IMR-90 (cell line): ENCODE results near the gene TM9SF4.

Experiments used
- CEBPB ChIP-seq: IDR thresholded peaks from 2 replicates; pipeline ENCODE4 v1.6.1; 2012; ENCODE audit warnings: low read depth, low read length, improper control_type of control experiment
- CHD1 ChIP-seq: IDR thresholded peaks from 2 replicates; pipeline ENCODE4 v1.6.1; 2012; ENCODE audit warnings: low read depth, low read length, improper control_type of control experiment
- MAZ ChIP-seq: IDR thresholded peaks from 2 replicates; pipeline ENCODE4 v1.6.1; 2012; ENCODE audit warnings: low read depth, mild to moderate bottlenecking, low read length, improper control_type of control experiment, moderate library complexity, borderline replicate concordance
- NFE2L2 ChIP-seq: fragments of 150-350 bp; IDR thresholded peaks from 2 replicates; pipeline ENCODE4 v1.6.1; 2016; ENCODE audit warnings: low read depth, mild to moderate bottlenecking, low read length
- POLR2A ChIP-seq: IDR thresholded peaks from 2 replicates; pipeline ENCODE4 v1.6.1; 2012; ENCODE audit warnings: mild to moderate bottlenecking, low read depth, low read length
- RAD21 ChIP-seq: IDR thresholded peaks from 2 replicates; pipeline ENCODE4 v1.6.1; 2012; ENCODE audit warnings: low read length, improper control_type of control experiment
- RCOR1 ChIP-seq: IDR thresholded peaks from 2 replicates; pipeline ENCODE4 v1.6.1; 2012; ENCODE audit warnings: mild to moderate bottlenecking, low read length, improper control_type of control experiment; ENCODE audit not compliant: insufficient replicate concordance
- RFX5 ChIP-seq: IDR thresholded peaks from 2 replicates; pipeline ENCODE4 v1.8.0; 2012; ENCODE audit warnings: low read depth, mild to moderate bottlenecking, low read length, moderate library complexity
- SMC3 ChIP-seq: fragments of 150-350 bp; IDR thresholded peaks from 2 replicates; pipeline ENCODE4 v1.6.1; 2016; ENCODE audit warnings: low read depth, mild to moderate bottlenecking, antibody characterized with exemption, low read length, moderate library complexity
- TF ChIP-seq, protein P1 (sequence below): conservative IDR thresholded peaks from 2 replicates; pipeline ENCODE4 v1.5.1; 2012; ENCODE audit warnings: mild to moderate bottlenecking, low read depth, low read length, improper control_type of control experiment

GRCh38 chr20:32089637-32090362 is 19.7 kb upstream of the TM9SF4 start:
- TF ChIP-seq, protein P1, sequence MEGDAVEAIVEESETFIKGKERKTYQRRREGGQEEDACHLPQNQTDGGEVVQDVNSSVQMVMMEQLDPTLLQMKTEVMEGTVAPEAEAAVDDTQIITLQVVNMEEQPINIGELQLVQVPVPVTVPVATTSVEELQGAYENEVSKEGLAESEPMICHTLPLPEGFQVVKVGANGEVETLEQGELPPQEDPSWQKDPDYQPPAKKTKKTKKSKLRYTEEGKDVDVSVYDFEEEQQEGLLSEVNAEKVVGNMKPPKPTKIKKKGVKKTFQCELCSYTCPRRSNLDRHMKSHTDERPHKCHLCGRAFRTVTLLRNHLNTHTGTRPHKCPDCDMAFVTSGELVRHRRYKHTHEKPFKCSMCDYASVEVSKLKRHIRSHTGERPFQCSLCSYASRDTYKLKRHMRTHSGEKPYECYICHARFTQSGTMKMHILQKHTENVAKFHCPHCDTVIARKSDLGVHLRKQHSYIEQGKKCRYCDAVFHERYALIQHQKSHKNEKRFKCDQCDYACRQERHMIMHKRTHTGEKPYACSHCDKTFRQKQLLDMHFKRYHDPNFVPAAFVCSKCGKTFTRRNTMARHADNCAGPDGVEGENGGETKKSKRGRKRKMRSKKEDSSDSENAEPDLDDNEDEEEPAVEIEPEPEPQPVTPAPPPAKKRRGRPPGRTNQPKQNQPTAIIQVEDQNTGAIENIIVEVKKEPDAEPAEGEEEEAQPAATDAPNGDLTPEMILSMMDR: no peak
- TF ChIP-seq SMC3 (no peak), POLR2A (no peak), RAD21 (no peak), RFX5 (no peak), CHD1 (no peak), RCOR1 (no peak), CEBPB (no peak), MAZ (no peak), NFE2L2 (no peak)
